ENCODE data around the gene BRICD5. TPM values are rescaled to one million over a fixed set of nuclear protein-coding genes. Genes with fewer than 3 reads are reported as not detected.
A peak's percentile ranks its signal among the peaks of the same experiment; 100 is the strongest.
"Not testable (repeated sequence)": the region's sequence is repeated elsewhere in the genome, so short reads cannot be mapped to it uniquely, and the experiment has no call there.

The BRICD5 gene
- polyA plus RNA-seq (2013, experiment 1 of 2), result 9.0 TPM
- 9.1 TPM for polyA plus RNA-seq (2013, experiment 2 of 2)

GRCh38 chr16:2210386-2211365 is at the start of gene BRICD5:
BRICD5 (minus strand) TSS chr16:2210863; CDS start chr16:2210833, 30 bp downstream.
- no peak for DNase-seq (ENCODE audit: low spot score)
- H2BK120ac ChIP-seq (ENCODE audit: low read depth, low read length), result no peak within 1 kb of the TSS
- no peak within 1 kb of the TSS for H4K8ac ChIP-seq (ENCODE audit: low read depth, low read length)
- H3K4me2 ChIP-seq (ENCODE audit: insufficient read depth, low read length, poor library complexity, severe bottlenecking), result peak within 1 kb of the TSS; percentile 11
- no peak within 1 kb of the TSS for H3K4me3 ChIP-seq (ENCODE audit: low read length in 2 of 2)
- H2BK5ac ChIP-seq (ENCODE audit: low read length), result peak within 1 kb of the TSS; percentile 71
- H3K23ac ChIP-seq (ENCODE audit: low read depth, low read length, poor library complexity), result peak within 1 kb of the TSS; percentile 73
- no peak within 1 kb of the TSS for H2BK15ac ChIP-seq (ENCODE audit: low read length)
- H3K14ac ChIP-seq (ENCODE audit: low read length), result no peak within 1 kb of the TSS
- H3K27me3 ChIP-seq (ENCODE audit: control insufficient read depth in 3 of 3, insufficient read depth in 3 of 3, low read depth in 1 of 3, low read length in 3 of 3), result no peaks in the 10 kb centered on the region
- no peak within 1 kb of the TSS for H4K91ac ChIP-seq (ENCODE audit: low read depth, low read length, poor library complexity)
- H3K27ac ChIP-seq (replicated peaks; ENCODE audit: low read length), result peak within 1 kb of the TSS; percentile 13
- H3K79me1 ChIP-seq (ENCODE audit: low read depth, low read length), result peaks cover 32% of the 10 kb centered on the region
- H3K4ac ChIP-seq (ENCODE audit: low read length), result no peak within 1 kb of the TSS
- H3K18ac ChIP-seq (ENCODE audit: low read length), result no peak within 1 kb of the TSS
- H2AFZ ChIP-seq (ENCODE audit: low read length), result no peak within 1 kb of the TSS
- peaks cover 45 to 66% of the 10 kb centered on the region in 2 donors for H3K36me3 ChIP-seq (replicated peaks in 1 of 2; ENCODE audit: control insufficient read depth in 2 of 2, insufficient read depth in 2 of 2, low read length in 2 of 2)
- peak within 1 kb of the TSS; percentile 32 for H2AK5ac ChIP-seq (ENCODE audit: low read depth, low read length)
- peaks cover 16 to 17% of the 10 kb centered on the region in 2 donors for H3K4me1 ChIP-seq (ENCODE audit: control insufficient read depth in 2 of 2, insufficient read depth in 1 of 2, low read depth in 1 of 2, low read length in 2 of 2)
- H3K9me3 ChIP-seq (replicated peaks in 1 of 2; ENCODE audit: control insufficient read depth in 2 of 2, insufficient read depth in 1 of 2, low read depth in 1 of 2, low read length in 2 of 2), result no peaks in the 10 kb centered on the region
- peak within 1 kb of the TSS; percentile 17 for H3K9ac ChIP-seq (ENCODE audit: low read depth, low read length, poor library complexity)
- WGBS, 2 donors (ENCODE audit: extremely low coverage in 2 of 2, insufficient read length in 2 of 2, insufficient replicate concordance in 1 of 2), result no CpG with 5 or more reads among the region's 24 CpGs
- no peak within 1 kb of the TSS for H2BK12ac ChIP-seq (ENCODE audit: low read length)

GRCh38 chr16:2260250-2260649 is 49.6 kb upstream of the BRICD5 start:
- H3K4me3 ChIP-seq (ENCODE audit: low read length in 2 of 2), result no peak overlapping the region
- no peak overlapping the region for H3K4me2 ChIP-seq (ENCODE audit: insufficient read depth, low read length, poor library complexity, severe bottlenecking)
- H3K27ac ChIP-seq (replicated peaks; ENCODE audit: low read length), result no peak overlapping the region
- H3K9ac ChIP-seq (ENCODE audit: low read depth, low read length, poor library complexity), result no peak overlapping the region
- H3K79me1 ChIP-seq (ENCODE audit: low read depth, low read length), result peaks cover 14% of the 10 kb centered on the region
- H3K9me3 ChIP-seq (replicated peaks in 1 of 2; ENCODE audit: control insufficient read depth in 2 of 2, insufficient read depth in 1 of 2, low read depth in 1 of 2, low read length in 2 of 2), result no peaks in the 10 kb centered on the region
- H2BK120ac ChIP-seq (ENCODE audit: low read depth, low read length), result no peak overlapping the region
- no peak for DNase-seq (ENCODE audit: low spot score)
- no peaks in the 10 kb centered on the region for H3K4me1 ChIP-seq (ENCODE audit: control insufficient read depth in 2 of 2, insufficient read depth in 1 of 2, low read depth in 1 of 2, low read length in 2 of 2)
- no peak overlapping the region for H2BK5ac ChIP-seq (ENCODE audit: low read length)
- no peak overlapping the region for H2BK12ac ChIP-seq (ENCODE audit: low read length)
- H2AFZ ChIP-seq (ENCODE audit: low read length), result no peak overlapping the region
- H4K8ac ChIP-seq (ENCODE audit: low read depth, low read length), result no peak overlapping the region
- WGBS, 2 donors (ENCODE audit: extremely low coverage in 2 of 2, insufficient read length in 2 of 2, insufficient replicate concordance in 1 of 2), result no CpG with 5 or more reads among the region's 8 CpGs
- no peak overlapping the region for H2AK5ac ChIP-seq (ENCODE audit: low read depth, low read length)
- no peaks in the 10 kb centered on the region for H3K27me3 ChIP-seq (ENCODE audit: control insufficient read depth in 3 of 3, insufficient read depth in 3 of 3, low read depth in 1 of 3, low read length in 3 of 3)
- H4K91ac ChIP-seq (ENCODE audit: low read depth, low read length, poor library complexity), result no peak overlapping the region
- H3K23ac ChIP-seq (ENCODE audit: low read depth, low read length, poor library complexity), result no peak overlapping the region
- H3K18ac ChIP-seq (ENCODE audit: low read length), result no peak overlapping the region
- H3K14ac ChIP-seq (ENCODE audit: low read length), result no peak overlapping the region
- no peak overlapping the region for H2BK15ac ChIP-seq (ENCODE audit: low read length)
- no peak overlapping the region for H3K4ac ChIP-seq (ENCODE audit: low read length)
- H3K36me3 ChIP-seq (replicated peaks in 1 of 2; ENCODE audit: control insufficient read depth in 2 of 2, insufficient read depth in 2 of 2, low read length in 2 of 2), result peaks cover 60 to 100% of the 10 kb centered on the region in 2 donors

- not testable (repeated sequence) for H3K27me3 ChIP-seq (ENCODE audit: control insufficient read depth in 3 of 3, insufficient read depth in 3 of 3, low read depth in 1 of 3, low read length in 3 of 3); H4K91ac ChIP-seq (ENCODE audit: low read depth, low read length, poor library complexity); H2BK15ac ChIP-seq (ENCODE audit: low read length); H3K4me3 ChIP-seq (ENCODE audit: low read length in 2 of 2); H3K9me3 ChIP-seq (replicated peaks in 1 of 2; ENCODE audit: control insufficient read depth in 2 of 2, insufficient read depth in 1 of 2, low read depth in 1 of 2, low read length in 2 of 2); H4K8ac ChIP-seq (ENCODE audit: low read depth, low read length); H3K9ac ChIP-seq (ENCODE audit: low read depth, low read length, poor library complexity); H3K4me2 ChIP-seq (ENCODE audit: insufficient read depth, low read length, poor library complexity, severe bottlenecking); H3K27ac ChIP-seq (replicated peaks; ENCODE audit: low read length); H3K4ac ChIP-seq (ENCODE audit: low read length); H2AK5ac ChIP-seq (ENCODE audit: low read depth, low read length); H2BK12ac ChIP-seq (ENCODE audit: low read length); H3K14ac ChIP-seq (ENCODE audit: low read length); H2BK5ac ChIP-seq (ENCODE audit: low read length); DNase-seq (ENCODE audit: low spot score); H2BK120ac ChIP-seq (ENCODE audit: low read depth, low read length); H3K4me1 ChIP-seq (ENCODE audit: control insufficient read depth in 2 of 2, insufficient read depth in 1 of 2, low read depth in 1 of 2, low read length in 2 of 2); H2AFZ ChIP-seq (ENCODE audit: low read length); H3K23ac ChIP-seq (ENCODE audit: low read depth, low read length, poor library complexity); H3K18ac ChIP-seq (ENCODE audit: low read length)
- peaks cover 61 to 98% of the 10 kb centered on the region in 2 donors for H3K36me3 ChIP-seq (replicated peaks in 1 of 2; ENCODE audit: control insufficient read depth in 2 of 2, insufficient read depth in 2 of 2, low read length in 2 of 2)
- H3K79me1 ChIP-seq (ENCODE audit: low read depth, low read length), result peaks cover 11% of the 10 kb centered on the region
- no CpG with 5 or more reads among the region's 7 CpGs for WGBS, 2 donors (ENCODE audit: extremely low coverage in 2 of 2, insufficient read length in 2 of 2, insufficient replicate concordance in 1 of 2)
These were observed 47.9 kb upstream of the BRICD5 start for GRCh38 chr16:2258530-2258929.

- WGBS, 2 donors (ENCODE audit: extremely low coverage in 2 of 2, insufficient read length in 2 of 2, insufficient replicate concordance in 1 of 2), result no CpG with 5 or more reads among the region's 6 CpGs
- peaks cover 60 to 98% of the 10 kb centered on the region in 2 donors for H3K36me3 ChIP-seq (replicated peaks in 1 of 2; ENCODE audit: control insufficient read depth in 2 of 2, insufficient read depth in 2 of 2, low read length in 2 of 2)
These were observed 47.1 kb upstream of the BRICD5 start for GRCh38 chr16:2257726-2258125.

More at GRCh38 chr16:2257726-2258125, 47.1 kb upstream of the BRICD5 start:
- no peaks in the 10 kb centered on the region for H3K27me3 ChIP-seq (ENCODE audit: control insufficient read depth in 3 of 3, insufficient read depth in 3 of 3, low read depth in 1 of 3, low read length in 3 of 3)
- no peak overlapping the region for H2BK15ac ChIP-seq (ENCODE audit: low read length)
- H3K23ac ChIP-seq (ENCODE audit: low read depth, low read length, poor library complexity), result no peak overlapping the region
- H3K9me3 ChIP-seq (replicated peaks in 1 of 2; ENCODE audit: control insufficient read depth in 2 of 2, insufficient read depth in 1 of 2, low read depth in 1 of 2, low read length in 2 of 2), result no peaks in the 10 kb centered on the region
- H2AFZ ChIP-seq (ENCODE audit: low read length), result no peak overlapping the region
- no peak overlapping the region for H3K4me2 ChIP-seq (ENCODE audit: insufficient read depth, low read length, poor library complexity, severe bottlenecking)
- H3K14ac ChIP-seq (ENCODE audit: low read length), result no peak overlapping the region
- H2BK5ac ChIP-seq (ENCODE audit: low read length), result no peak overlapping the region
- no peak for DNase-seq (ENCODE audit: low spot score)
- no peak overlapping the region for H4K8ac ChIP-seq (ENCODE audit: low read depth, low read length)
- H2BK120ac ChIP-seq (ENCODE audit: low read depth, low read length), result no peak overlapping the region
- H3K18ac ChIP-seq (ENCODE audit: low read length), result no peak overlapping the region
- H2BK12ac ChIP-seq (ENCODE audit: low read length), result no peak overlapping the region
- H3K27ac ChIP-seq (replicated peaks; ENCODE audit: low read length), result no peak overlapping the region
- H4K91ac ChIP-seq (ENCODE audit: low read depth, low read length, poor library complexity), result no peak overlapping the region
- H3K4me3 ChIP-seq (ENCODE audit: low read length in 2 of 2), result no peak overlapping the region
- H3K4me1 ChIP-seq (ENCODE audit: control insufficient read depth in 2 of 2, insufficient read depth in 1 of 2, low read depth in 1 of 2, low read length in 2 of 2), result no peaks in the 10 kb centered on the region
- no peak overlapping the region for H3K9ac ChIP-seq (ENCODE audit: low read depth, low read length, poor library complexity)
- H3K4ac ChIP-seq (ENCODE audit: low read length), result no peak overlapping the region
- H3K79me1 ChIP-seq (ENCODE audit: low read depth, low read length), result peaks cover 8% of the 10 kb centered on the region
- no peak overlapping the region for H2AK5ac ChIP-seq (ENCODE audit: low read depth, low read length)
